Measurements from ENCODE around the gene CORO7.

DNA sequence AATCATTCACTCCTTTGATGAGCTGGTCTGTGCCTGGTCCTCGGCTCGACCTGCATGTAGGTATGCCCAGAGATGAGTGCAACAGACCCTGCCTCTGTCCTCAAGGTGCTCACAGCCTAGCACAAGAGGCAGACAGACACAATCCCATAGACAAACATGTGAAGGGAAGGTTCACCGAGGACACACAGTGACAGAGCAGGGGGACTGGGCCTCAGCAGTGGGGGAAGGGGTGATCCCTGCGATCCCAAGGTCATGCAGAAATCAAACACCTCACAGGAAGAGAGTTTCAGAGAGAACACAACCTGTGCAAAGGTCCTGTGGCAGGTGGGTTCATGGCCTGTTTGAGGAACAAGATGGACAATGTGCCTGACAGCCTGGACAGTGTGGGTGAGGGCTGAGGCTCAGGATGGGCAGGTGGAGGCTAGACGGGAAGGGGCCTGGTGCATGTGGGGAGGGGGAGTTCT, 49.0 kb downstream of the CORO7 start:
- TF ChIP-seq, protein P1, sequence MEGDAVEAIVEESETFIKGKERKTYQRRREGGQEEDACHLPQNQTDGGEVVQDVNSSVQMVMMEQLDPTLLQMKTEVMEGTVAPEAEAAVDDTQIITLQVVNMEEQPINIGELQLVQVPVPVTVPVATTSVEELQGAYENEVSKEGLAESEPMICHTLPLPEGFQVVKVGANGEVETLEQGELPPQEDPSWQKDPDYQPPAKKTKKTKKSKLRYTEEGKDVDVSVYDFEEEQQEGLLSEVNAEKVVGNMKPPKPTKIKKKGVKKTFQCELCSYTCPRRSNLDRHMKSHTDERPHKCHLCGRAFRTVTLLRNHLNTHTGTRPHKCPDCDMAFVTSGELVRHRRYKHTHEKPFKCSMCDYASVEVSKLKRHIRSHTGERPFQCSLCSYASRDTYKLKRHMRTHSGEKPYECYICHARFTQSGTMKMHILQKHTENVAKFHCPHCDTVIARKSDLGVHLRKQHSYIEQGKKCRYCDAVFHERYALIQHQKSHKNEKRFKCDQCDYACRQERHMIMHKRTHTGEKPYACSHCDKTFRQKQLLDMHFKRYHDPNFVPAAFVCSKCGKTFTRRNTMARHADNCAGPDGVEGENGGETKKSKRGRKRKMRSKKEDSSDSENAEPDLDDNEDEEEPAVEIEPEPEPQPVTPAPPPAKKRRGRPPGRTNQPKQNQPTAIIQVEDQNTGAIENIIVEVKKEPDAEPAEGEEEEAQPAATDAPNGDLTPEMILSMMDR (IDR thresholded peaks at IDR 0.05), result no peak
- no peak for TF ChIP-seq EZH2 (IDR thresholded peaks at IDR 0.05; ENCODE audit: borderline replicate concordance, insufficient read depth, low read depth, low read length, poor library complexity, severe bottlenecking)
